Right lobe of liver (tissue), 6 donors: ENCODE data around the gene MIGA1. TPM values are rescaled to one million over a fixed set of nuclear protein-coding genes. Genes with fewer than 3 reads are reported as not detected.
"Not testable (repeated sequence)": the region's sequence is repeated elsewhere in the genome, so short reads cannot be mapped to it uniquely, and the experiment has no call there.

ENCODE experiments used
- ATAC-seq, 4 donors: fragments of 200-7000 bp; cut with Tn5 transposase; one replicate each; pipeline ENCODE4 v1.9.1; 2020; ENCODE audit warnings: mild to moderate bottlenecking in 4 of 4, moderate library complexity in 4 of 4
- DNase-seq, 3 donors: peaks; one replicate each; pipeline ENCODE4 v3.0.0-alpha.2; 2020
- H3K27ac ChIP-seq, 3 donors: fragments of 200-600 bp; one replicate each; pipeline ENCODE4 v1.8.0; 2022
- H3K27me3 ChIP-seq, 2 donors: fragments of 200-600 bp; one replicate each; pipeline ENCODE4 v1.8.0; 2022
- H3K36me3 ChIP-seq, 4 donors: fragments of 200-600 bp; sonication (generic) in 1 of 4; one replicate each; pipeline versions ENCODE4 v1.5.1 to v1.8.0; 2017 to 2022; ENCODE audit warnings: control low read depth in 1 of 4
- H3K4me1 ChIP-seq, 4 donors: fragments of 200-600 bp; sonication (generic) in 1 of 4; one replicate each; pipeline versions ENCODE4 v1.5.1 to v1.8.0; 2017 to 2022; ENCODE audit warnings: control low read depth in 1 of 4
- H3K4me3 ChIP-seq, 3 donors: fragments of 200-600 bp; one replicate each; pipeline ENCODE4 v1.8.0; 2022
- H3K9me3 ChIP-seq, 4 donors: fragments of 200-600 bp; sonication (generic) in 1 of 4; one replicate each; pipeline versions ENCODE4 v1.5.1 to v1.8.0; 2017 to 2022; ENCODE audit warnings: control low read depth in 1 of 4
- CTCF ChIP-seq, 4 donors: fragments of 200-600 bp in 3 of 4; fragments of 450-650 bp in 1 of 4; IDR thresholded peaks; one replicate each; pipeline versions ENCODE4 v1.5.1 to v1.8.0; 2016 to 2022; ENCODE audit warnings: antibody characterized with exemption in 4 of 4, mild to moderate bottlenecking in 2 of 4
- POLR2A ChIP-seq: fragments of 450-650 bp; IDR thresholded peaks from one replicate; pipeline ENCODE4 v1.6.1; 2017; ENCODE audit warnings: antibody characterized with exemption, mild to moderate bottlenecking
- WGBS: methylation state at CpG from one replicate; pipeline ENCODE4 v1.1.6; 2018; ENCODE audit warnings: low coverage, low lambda C conversion rate; ENCODE audit not compliant: insufficient coverage; ENCODE audit errors: missing lambda C conversion rate; 5-methylcytosine and 5-hydroxymethylcytosine counted together
- intact Hi-C, 2 donors: fragments of 100-400 bp; cut with DNase I; formaldehyde crosslinking; loops; one replicate each; pipeline versions ENCODE4 v1.11.2 to v1.14.1; 2022
- total RNA-seq, 6 experiments: library from RNA; depleted of rRNA in 2 of 6; stranded (reverse); fragments of >200 nt in 2 of 6; fragmentation: NEBNext Ultra II Directional in 3 of 6; extraction: Animal tissue kit (Norgen Biotek cat#: 25700) in 3 of 6; gene quantifications; one replicate each; pipeline versions ENCODE4 v1.1.0 to v1.2.4, GENCODE V29; 2016 to 2023
- donor health status: DM: no; HTN: yes; CAD: no.
- donor health status: DM: no; HTN: no; CAD: no.
- donor health status: DM: no; HTN: no; CAD: no.
- donor health status: DM: no; HTN: yes; CAD: no.
- donor health status: DM: no; HTN: yes; CAD: no.

The MIGA1 gene
- total RNA-seq, 6 experiments from 2014 or later = 7.7 to 12.2 (median 8.8) TPM

DNA sequence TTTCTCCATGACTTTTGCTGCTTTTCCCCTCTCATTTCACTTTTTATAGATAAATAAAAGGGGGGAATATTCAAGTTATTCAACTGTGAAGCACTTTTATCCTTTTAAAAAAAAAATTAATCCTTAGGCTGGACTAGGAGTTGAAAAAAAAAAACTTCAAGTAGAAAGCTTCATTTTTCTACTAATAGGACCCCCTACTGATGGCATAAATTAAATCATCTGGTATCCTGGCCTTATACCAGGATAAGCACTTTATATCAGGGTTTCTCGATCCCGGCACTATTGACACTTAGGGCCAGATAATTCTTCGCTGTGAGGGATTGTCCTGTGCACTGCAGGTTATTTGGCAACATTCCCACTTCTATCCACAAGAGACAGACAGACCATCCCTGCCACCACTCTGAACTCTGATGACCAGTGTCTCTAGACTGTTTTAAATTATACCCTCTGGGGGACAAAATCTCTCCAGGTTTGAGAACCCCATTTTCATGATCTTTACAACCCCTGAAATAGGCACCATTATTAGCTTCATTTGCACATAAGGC lies 37.4 kb upstream of the MIGA1 start:
- Histone ChIP-seq H3K36me3 (peaks cover 0 to 18% (median 4%) of the 10 kb centered on the region in 4 donors), H3K4me1 (peaks cover 0 to 5% (median 0%) of the 10 kb centered on the region in 4 donors), H3K4me3 (no peak overlapping the region), H3K9me3 (no peaks in the 10 kb centered on the region), H3K27ac (no peak overlapping the region), H3K27me3 (no peaks in the 10 kb centered on the region)
- DNase-seq = no peak
- intact Hi-C loops = no loop called here
- 30% methylated on average over 3 of the region's 3 CpGs for WGBS
- ATAC-seq = peak; percentile 73 to 81 (median 76)
- TF ChIP-seq POLR2A = no peak
- no peak for TF ChIP-seq CTCF (IDR thresholded peaks at IDR 0.05)

- Histone ChIP-seq H3K9me3 (no peaks in the 10 kb centered on the region), H3K27me3 (no peaks in the 10 kb centered on the region), H3K27ac (no peak overlapping the region), H3K4me1 (peaks cover 0 to 5% (median 0%) of the 10 kb centered on the region in 4 donors), H3K36me3 (peaks cover 0 to 5% (median 0%) of the 10 kb centered on the region in 4 donors), H3K4me3 (no peak overlapping the region)
- ATAC-seq = peak in 2 of 4 donors; percentile 25 to 46
- DNase-seq = no peak
- no peak for TF ChIP-seq CTCF (IDR thresholded peaks at IDR 0.05)
- TF ChIP-seq POLR2A = no peak
- intact Hi-C loops = no loop called here
- 89% methylated on average over 7 of the region's 7 CpGs for WGBS
Measured at GRCh38 chr1:77744576-77744975, 34.9 kb upstream of the MIGA1 start.

GRCh38 chr1:77749489-77749888 lies 30.0 kb upstream of the MIGA1 start:
- ATAC-seq, H3K27me3 ChIP-seq, H3K36me3 ChIP-seq, DNase-seq, H3K9me3 ChIP-seq, H3K4me1 ChIP-seq, H3K4me3 ChIP-seq, intact Hi-C loops, H3K27ac ChIP-seq: not testable (repeated sequence)
- WGBS = 95% methylated on average over 4 of the region's 4 CpGs

DNA sequence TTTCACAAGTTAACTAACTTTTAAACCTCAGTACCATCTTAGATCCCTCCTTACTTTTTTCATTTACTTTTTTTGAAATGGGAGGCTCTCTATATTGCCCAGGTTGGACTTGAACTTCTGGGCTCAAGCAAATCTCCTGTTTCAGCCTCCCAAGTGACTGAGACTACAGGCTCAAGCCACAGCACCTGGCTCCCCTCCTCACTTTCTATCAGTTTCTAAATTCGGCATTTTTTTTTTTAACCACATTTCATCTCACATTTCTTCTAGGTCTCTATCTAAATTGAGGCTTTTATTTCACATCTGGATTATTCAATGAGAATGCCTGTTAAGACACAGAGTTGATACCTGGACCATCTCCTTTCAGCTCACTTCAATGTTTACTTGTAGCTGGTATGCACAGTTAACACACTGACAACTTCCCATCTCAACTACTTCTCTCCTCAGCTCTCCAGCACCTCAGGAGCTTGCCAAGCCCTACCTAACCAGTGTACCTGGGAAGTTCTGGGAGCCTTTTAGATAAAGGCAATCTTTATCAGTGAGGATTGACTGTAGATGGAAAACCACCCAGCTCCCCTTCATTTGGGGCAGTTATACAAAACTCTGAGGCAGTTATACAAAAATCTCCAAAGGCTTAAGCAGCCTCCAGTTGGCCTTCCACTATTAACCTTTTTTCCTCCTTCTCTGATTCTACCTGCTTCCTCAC lies 23.2 kb upstream of the MIGA1 start:
- no peaks in the 10 kb centered on the region for H3K9me3 ChIP-seq
- peaks cover 0 to 21% (median 4%) of the 10 kb centered on the region in 4 donors for H3K4me1 ChIP-seq
- ATAC-seq (no peak), DNase-seq (no peak)
- no peaks in the 10 kb centered on the region for H3K27me3 ChIP-seq
- H3K4me3 ChIP-seq = no peak overlapping the region
- TF ChIP-seq CTCF (IDR thresholded peaks at IDR 0.05) (no peak), POLR2A (no peak)
- 82% methylated on average over 1 of the region's 1 CpG for WGBS
- intact Hi-C loops = no loop called here
- no peak overlapping the region for H3K27ac ChIP-seq
- H3K36me3 ChIP-seq = no peaks in the 10 kb centered on the region

GRCh38 chr1:77757066-77757584 lies 22.3 kb upstream of the MIGA1 start:
- no peak overlapping the region for H3K27ac ChIP-seq
- H3K36me3 ChIP-seq = no peaks in the 10 kb centered on the region
- no peak overlapping the region for H3K4me3 ChIP-seq
- H3K27me3 ChIP-seq = no peaks in the 10 kb centered on the region
- no peaks in the 10 kb centered on the region for H3K9me3 ChIP-seq
- ATAC-seq = no peak
- TF ChIP-seq CTCF (IDR thresholded peaks at IDR 0.05) (no peak), POLR2A (no peak)
- intact Hi-C loops = no loop called here
- no peak for DNase-seq
- peaks cover 0 to 21% (median 4%) of the 10 kb centered on the region in 4 donors for H3K4me1 ChIP-seq
- whole genome bisulfite sequencing = 9% methylated on average over 1 of the region's 1 CpG
